Esophagus muscularis mucosa (tissue), 4 donors: ENCODE measurements around the gene UBE2D1. TPM values are rescaled to one million over a fixed set of nuclear protein-coding genes. Genes with fewer than 3 reads are reported as not detected.

Source experiments
- DNase-seq: peaks from one replicate; pipeline ENCODE4 v3.0.0-alpha.2; 2017; ENCODE audit errors: extremely low spot score
- H3K27ac ChIP-seq, 4 donors: fragments of 200-600 bp; sonication (generic); replicated peaks in 1 of 4; 1 replicate in 3 of 4; 2 replicates in 1 of 4; pipeline ENCODE4 v1.5.1; 2016 to 2019; ENCODE audit warnings: mild to moderate bottlenecking in 1 of 4
- H3K27me3 ChIP-seq, 4 donors: fragments of 200-600 bp; sonication (generic); one replicate each; pipeline versions ENCODE4 v1.5.1 to v1.6.0; 2016 to 2019
- H3K36me3 ChIP-seq, 4 donors: fragments of 200-600 bp; sonication (generic); one replicate each; pipeline ENCODE4 v1.5.1; 2016 to 2019
- H3K4me1 ChIP-seq, 4 donors: fragments of 200-600 bp; sonication (generic); one replicate each; pipeline ENCODE4 v1.5.1; 2016 to 2019
- H3K4me3 ChIP-seq, 4 donors: fragments of 200-600 bp; sonication (generic); 1 replicate in 2 of 4; 2 replicates in 2 of 4; pipeline ENCODE4 v1.5.1; 2016 to 2019; ENCODE audit warnings: mild to moderate bottlenecking in 4 of 4, moderate library complexity in 1 of 4
- H3K9me3 ChIP-seq, 4 donors: fragments of 200-600 bp; sonication (generic); 1 replicate in 3 of 4; 2 replicates in 1 of 4; pipeline ENCODE4 v1.5.1; 2016 to 2019
- CTCF ChIP-seq, 3 experiments: fragments of 200-600 bp in 2 of 3; fragments of 450-650 bp in 1 of 3; sonication (generic) in 2 of 3; IDR thresholded peaks; one replicate each; pipeline ENCODE4 v1.5.1; 2017 to 2019; ENCODE audit warnings: antibody characterized with exemption in 3 of 3, mild to moderate bottlenecking in 2 of 3, moderate library complexity in 1 of 3
- EP300 ChIP-seq: sonication (generic); formaldehyde crosslinking; IDR thresholded peaks from one replicate; pipeline ENCODE4 v1.6.1; 2017; ENCODE audit warnings: antibody characterized with exemption
- POLR2A ChIP-seq: fragments of 450-650 bp; IDR thresholded peaks from one replicate; pipeline ENCODE4 v1.6.1; 2017; ENCODE audit warnings: antibody characterized with exemption, moderate library complexity, mild to moderate bottlenecking, low read depth
- POLR2AphosphoS5 ChIP-seq, 2 donors: sonication (generic); formaldehyde crosslinking; IDR thresholded peaks; one replicate each; pipeline ENCODE4 v1.6.1; 2017; ENCODE audit warnings: antibody characterized with exemption in 2 of 2
- WGBS: methylation state at CpG from one replicate; pipeline ENCODE4 v1.1.5; 2018; 5-methylcytosine and 5-hydroxymethylcytosine counted together
- intact Hi-C: fragments of 100-400 bp; cut with DNase I; formaldehyde crosslinking; loops from one replicate; pipeline ENCODE4 v1.15.1; 2023
- total RNA-seq, 4 donors: library from RNA; depleted of rRNA; stranded (reverse); fragments of >200 nt; gene quantifications; one replicate each; pipeline versions ENCODE4 v1.1.0 to v1.2.1, GENCODE V29; 2016

Gene UBE2D1
- total RNA-seq, 4 donors from 2014 or later = 11.5 to 17.4 (median 15.3) TPM

DNA sequence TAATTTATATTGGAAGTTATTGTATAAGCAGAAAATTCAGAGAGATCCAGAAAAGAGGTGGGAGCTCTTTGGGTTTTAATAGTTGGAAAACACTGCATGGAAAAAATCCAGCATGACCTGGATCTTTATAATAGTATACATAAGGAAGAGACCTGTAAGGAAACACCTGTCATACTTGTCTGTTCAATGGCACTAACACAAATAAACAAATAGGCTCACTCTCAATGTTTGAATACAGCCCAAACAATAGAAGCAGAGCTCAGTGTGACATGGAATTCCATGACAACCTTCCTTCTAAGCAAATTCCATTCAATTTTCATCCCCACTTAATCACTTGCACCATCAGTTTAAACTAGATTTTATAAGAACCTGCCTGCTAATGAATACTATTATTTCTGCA, 34.1 kb upstream of the UBE2D1 start:
- H3K27me3 ChIP-seq = peaks cover 0 to 17% (median 1%) of the 10 kb centered on the region in 4 donors
- no peak for DNase-seq
- no peaks in the 10 kb centered on the region for H3K36me3 ChIP-seq
- H3K4me3 ChIP-seq = no peak overlapping the region
- no peak overlapping the region for H3K27ac ChIP-seq
- intact Hi-C loops = no loop called here
- peaks cover 0 to 3% (median 0%) of the 10 kb centered on the region in 4 donors for H3K4me1 ChIP-seq
- H3K9me3 ChIP-seq = no peaks in the 10 kb centered on the region
- TF ChIP-seq CTCF (IDR thresholded peaks at IDR 0.05) = no peak
- no peak for TF ChIP-seq POLR2A
- no peak for TF ChIP-seq EP300

- Histone ChIP-seq H3K27ac (no peak overlapping the region), H3K4me1 (peaks cover 0 to 3% (median 0%) of the 10 kb centered on the region in 4 donors), H3K9me3 (no peaks in the 10 kb centered on the region), H3K27me3 (peaks cover 0 to 25% (median 3%) of the 10 kb centered on the region in 4 donors), H3K4me3 (no peak overlapping the region), H3K36me3 (no peaks in the 10 kb centered on the region)
- intact Hi-C loops = no loop called here
- WGBS = 66% methylated on average over 2 of the region's 2 CpGs
- no peak for DNase-seq
- no peak for TF ChIP-seq EP300
Observed at GRCh38 chr10:58302254-58302653, 32.6 kb upstream of the UBE2D1 start.

DNA sequence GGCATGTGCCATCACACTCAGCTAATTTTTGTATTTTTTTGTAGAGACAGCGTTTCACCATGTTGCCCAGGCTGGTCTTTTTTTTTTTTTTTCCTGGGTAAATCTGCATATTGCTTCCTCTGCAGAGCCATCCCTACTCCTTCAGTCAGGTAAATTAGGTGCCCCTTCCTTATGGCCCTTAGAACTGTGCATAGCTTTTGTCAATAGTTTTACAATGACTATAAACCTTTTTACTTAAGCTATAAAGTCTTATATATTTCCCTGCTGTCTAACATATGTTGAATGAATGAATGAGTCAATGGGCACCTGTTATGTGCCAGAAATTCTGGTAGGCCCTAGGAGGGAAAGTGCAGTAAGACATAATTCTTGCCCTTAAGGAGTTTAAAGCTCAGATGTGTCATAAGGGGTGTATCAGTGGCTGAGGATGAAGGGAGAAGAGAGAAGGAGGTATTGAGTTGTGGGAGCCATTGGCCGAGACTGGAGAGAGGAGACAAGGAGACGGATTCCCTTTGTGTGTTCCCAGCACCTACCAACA, 30.6 kb upstream of the UBE2D1 start:
- Histone ChIP-seq H3K27ac (no peak overlapping the region), H3K4me3 (no peak overlapping the region), H3K27me3 (peaks cover 0 to 25% (median 3%) of the 10 kb centered on the region in 4 donors), H3K36me3 (no peaks in the 10 kb centered on the region), H3K4me1 (peaks cover 0 to 3% (median 0%) of the 10 kb centered on the region in 4 donors), H3K9me3 (no peaks in the 10 kb centered on the region)
- no peak for DNase-seq
- intact Hi-C loops = no loop called here
- WGBS = 89% methylated on average over 3 of the region's 3 CpGs
- TF ChIP-seq POLR2AphosphoS5 (IDR thresholded peaks at IDR 0.05) (no peak), POLR2A (no peak), CTCF (IDR thresholded peaks at IDR 0.05) (no peak), EP300 (no peak)

DNA sequence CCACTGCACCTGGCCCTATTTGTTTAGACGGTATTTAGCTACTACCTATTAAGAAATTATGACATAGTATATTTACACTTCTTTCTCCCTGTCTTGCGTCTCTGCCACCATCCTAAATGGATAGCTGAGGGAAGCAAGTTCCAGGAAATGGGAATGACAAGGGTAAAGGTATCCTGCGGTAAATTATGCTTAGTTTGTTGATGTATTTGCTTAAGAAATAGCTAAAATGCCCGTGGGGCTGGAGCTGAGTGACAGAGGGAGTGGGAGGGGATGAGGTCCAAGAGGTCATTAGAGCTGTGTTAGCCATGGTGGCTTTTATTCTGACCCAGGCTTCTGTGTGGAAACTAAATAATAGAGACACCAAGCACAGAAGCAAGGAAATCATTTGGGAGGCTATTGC, 29.0 kb upstream of the UBE2D1 start:
- Histone ChIP-seq H3K27me3 (peaks cover 0 to 25% (median 3%) of the 10 kb centered on the region in 4 donors), H3K27ac (no peak overlapping the region), H3K9me3 (no peaks in the 10 kb centered on the region), H3K36me3 (no peaks in the 10 kb centered on the region), H3K4me3 (no peak overlapping the region), H3K4me1 (no peaks in the 10 kb centered on the region)
- 41% methylated on average over 4 of the region's 4 CpGs for WGBS
- TF ChIP-seq EP300 (no peak), POLR2AphosphoS5 (IDR thresholded peaks at IDR 0.05) (no peak), CTCF (IDR thresholded peaks at IDR 0.05) (no peak), POLR2A (no peak)
- no peak for DNase-seq
- intact Hi-C loops = no loop called here

DNA sequence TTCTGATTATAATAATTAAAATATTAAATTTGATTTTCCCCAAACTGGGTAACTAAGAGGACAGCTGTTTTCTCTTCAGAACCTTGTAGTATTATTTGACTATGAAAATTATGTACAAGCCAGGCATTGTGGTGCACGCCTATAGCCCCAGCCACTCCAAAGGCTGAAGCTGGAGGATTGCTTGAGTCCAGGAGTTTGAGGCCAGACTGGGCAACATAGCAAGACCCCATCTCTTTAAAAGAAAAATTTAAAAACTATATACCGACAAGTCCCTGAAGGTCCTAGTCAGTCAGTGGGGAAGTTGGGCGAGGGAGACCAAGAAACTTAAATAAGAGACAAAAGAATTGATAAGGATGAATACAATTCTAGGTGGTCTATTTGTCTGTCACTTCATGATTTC, 27.1 kb upstream of the UBE2D1 start:
- Histone ChIP-seq H3K4me1 (no peaks in the 10 kb centered on the region), H3K27ac (no peak overlapping the region), H3K4me3 (no peak overlapping the region), H3K9me3 (no peaks in the 10 kb centered on the region), H3K36me3 (no peaks in the 10 kb centered on the region), H3K27me3 (peaks cover 0 to 25% (median 3%) of the 10 kb centered on the region in 4 donors)
- DNase-seq = no peak
- intact Hi-C loops = no loop called here
- WGBS = 94% methylated on average over 3 of the region's 3 CpGs
- TF ChIP-seq EP300 (no peak), POLR2AphosphoS5 (IDR thresholded peaks at IDR 0.05) (no peak), CTCF (IDR thresholded peaks at IDR 0.05) (no peak)
